A673 (cell line): ENCODE results near the gene DPYSL5. TPM values are rescaled to one million over a fixed set of nuclear protein-coding genes. Genes with fewer than 3 reads are reported as not detected.

Experiments
- BruUV-seq: library from RNA; stranded (reverse); fragments of 400-500 nt; replicated peaks from 2 replicates; lab custom pipeline; 2021; lab: Mats Ljungman, UMichigan
- CTCF ChIA-PET: fragments of 300-600 bp; sonication (Branson Sonifier 250); formaldehyde crosslinking; loops from one replicate; lab custom pipeline; 2022; ENCODE audit warnings: antibody characterized with exemption; lab: Charles Lee
- POLR2A ChIA-PET: fragments of 300-600 bp; sonication (Branson Sonifier 250); formaldehyde crosslinking; loops from one replicate; lab custom pipeline; 2022; ENCODE audit warnings: antibody characterized with exemption; ENCODE audit not compliant: low non-redundant PET; lab: Charles Lee
- DNase-seq: peaks from one replicate; pipeline ENCODE4 v3.0.0-alpha.2; 2015; ENCODE audit warnings: low spot score
- H3K27ac ChIP-seq: fragments of 200-600 bp; sonication (generic); 2 replicates; pipeline ENCODE4 v1.5.1; 2016; ENCODE audit warnings: mixed run types, low read depth, mild to moderate bottlenecking, mixed read lengths, antibody characterized with exemption, low read length; ENCODE audit not compliant: poor library complexity, severe bottlenecking
- H3K27me3 ChIP-seq: fragments of 200-600 bp; sonication (generic); replicated peaks from 2 replicates; pipeline ENCODE4 v1.6.1; 2017; ENCODE audit warnings: mixed run types, low read depth, mild to moderate bottlenecking, mixed read lengths, antibody characterized with exemption, low read length; ENCODE audit not compliant: insufficient read depth, poor library complexity
- H3K36me3 ChIP-seq: fragments of 200-600 bp; sonication (generic); 2 replicates; pipeline ENCODE4 v1.6.1; 2016; ENCODE audit warnings: mixed run types, mild to moderate bottlenecking, mixed read lengths, antibody characterized with exemption, low read length; ENCODE audit not compliant: insufficient read depth, poor library complexity, severe bottlenecking
- H3K4me1 ChIP-seq: fragments of 200-600 bp; sonication (generic); 2 replicates; pipeline ENCODE4 v1.6.1; 2017; ENCODE audit warnings: mixed run types, mild to moderate bottlenecking, mixed read lengths, antibody characterized with exemption, low read length; ENCODE audit not compliant: insufficient read depth, poor library complexity, severe bottlenecking
- H3K4me3 ChIP-seq: fragments of 200-600 bp; sonication (generic); 2 replicates; pipeline ENCODE4 v1.5.1; 2016; ENCODE audit warnings: low read depth, mixed run types, mild to moderate bottlenecking, mixed read lengths, low read length; ENCODE audit not compliant: poor library complexity, severe bottlenecking
- H3K9me3 ChIP-seq: fragments of 200-600 bp; sonication (generic); 2 replicates; pipeline ENCODE4 v1.6.1; 2016; ENCODE audit warnings: mixed run types, low read depth, mild to moderate bottlenecking, mixed read lengths, antibody characterized with exemption, low read length; ENCODE audit not compliant: poor library complexity, severe bottlenecking
- CTCF ChIP-seq: fragments of 300-800, 200-600 bp; sonication (generic); conservative IDR thresholded peaks from 2 replicates; pipeline ENCODE4 v1.5.1; 2017; ENCODE audit warnings: low read depth, mild to moderate bottlenecking, antibody characterized with exemption, low read length, moderate library complexity, mixed read lengths
- EZH2 ChIP-seq: fragments of 200-600 bp; sonication (generic); IDR thresholded peaks from 2 replicates; pipeline ENCODE4 v1.6.1; 2017; ENCODE audit warnings: borderline replicate concordance, low read depth, mild to moderate bottlenecking, mixed read lengths, antibody characterized with exemption, low read length; ENCODE audit not compliant: poor library complexity, severe bottlenecking
- intact Hi-C: fragments of 100-400 bp; cut with micrococcal nuclease; formaldehyde crosslinking; loops from one replicate; pipeline ENCODE4 v1.10.0; 2022; ENCODE audit not compliant: unreplicated experiment
- total RNA-seq: library from RNA; stranded (reverse); gene quantifications from 2 replicates; pipeline ENCODE4 v1.2.3, GENCODE V29; 2021

Gene DPYSL5
- total RNA-seq, 1 experiment from 2014 or later = 110 TPM

- Histone ChIP-seq H3K9me3 (no peaks in the 10 kb centered on the region), H3K27ac (no peak overlapping the region), H3K27me3 (peaks cover 21% of the 10 kb centered on the region), H3K4me3 (no peak overlapping the region), H3K36me3 (no peaks in the 10 kb centered on the region), H3K4me1 (peaks cover 11% of the 10 kb centered on the region)
- TF ChIP-seq EZH2 (no peak), CTCF (no peak)
- intact Hi-C loops = no loop called here
- CTCF ChIA-PET = no interaction called here
- POLR2A ChIA-PET = no interaction called here
- no peak for DNase-seq
- BruUV-seq = no TSS peak
Measured at GRCh38 chr2:26843041-26843440, 4.9 kb upstream of the DPYSL5 start.

- H3K36me3 ChIP-seq = no peaks in the 10 kb centered on the region
- H3K27ac ChIP-seq = no peak overlapping the region
- no peaks in the 10 kb centered on the region for H3K9me3 ChIP-seq
- TF ChIP-seq CTCF (no peak), EZH2 (no peak)
- no TSS peak for BruUV-seq
- ChIA-PET CTCF (interaction anchor here (1.7 to 3.2 kb wide), 4 partner anchors 78 to 172 kb away, joined by 10 to 53 read pairs (median 42); no protein-coding TSS in a partner anchor), POLR2A (interaction anchor here (0.5 kb wide), 1 partner anchor 16 kb away, joined by 3 read pairs; no protein-coding TSS in a partner anchor)
- no peak for DNase-seq
- H3K27me3 ChIP-seq = peaks cover 18% of the 10 kb centered on the region
- no peak overlapping the region for H3K4me3 ChIP-seq
- peaks cover 17% of the 10 kb centered on the region for H3K4me1 ChIP-seq
- intact Hi-C loops = no loop called here
Measured at GRCh38 chr2:26845021-26845420, 2.9 kb upstream of the DPYSL5 start.

- ChIA-PET CTCF (interaction anchor here (0.6 to 3.2 kb wide), 13 partner anchors 66 to 457 kb away, joined by 3 to 53 read pairs (median 5); partner anchors contain the start of genes ATRAID and SLC5A6), POLR2A (interaction anchor here (0.5 kb wide), 1 partner anchor 104 kb away, joined by 7 read pairs; no protein-coding TSS in a partner anchor)
- peaks cover 25% of the 10 kb centered on the region for H3K4me1 ChIP-seq
- H3K4me3 ChIP-seq = peak overlapping the region; percentile 97
- no peaks in the 10 kb centered on the region for H3K36me3 ChIP-seq
- intact Hi-C loops = loop anchor here (1.0 to 2.0 kb wide), 3 partner anchors 76 to 170 kb away; no protein-coding TSS in a partner anchor
- BruUV-seq = no TSS peak
- no peak for TF ChIP-seq EZH2
- peak; percentile 91 for TF ChIP-seq CTCF
- DNase-seq = peak; percentile 92
- H3K9me3 ChIP-seq = no peaks in the 10 kb centered on the region
- H3K27me3 ChIP-seq = peaks cover 7% of the 10 kb centered on the region
- no peak overlapping the region for H3K27ac ChIP-seq
Measured at GRCh38 chr2:26846334-26847306, 1.3 kb upstream of the DPYSL5 start.
